H1 (cell line): ENCODE data around the gene GALNT9. TPM values are rescaled to one million over a fixed set of nuclear protein-coding genes. Genes with fewer than 3 reads are reported as not detected.

Experiments used
- CTCF ChIA-PET: fragments of 300-600 bp; sonication (Branson Sonifier 250); formaldehyde crosslinking; loops from one replicate; lab custom pipeline; 2021; ENCODE audit not compliant: partially characterized antibody; lab: Charles Lee
- POLR2A ChIA-PET: fragments of 300-600 bp; sonication (Branson Sonifier 250); formaldehyde crosslinking; loops from one replicate; lab custom pipeline; 2021; ENCODE audit warnings: inconsistent platforms; ENCODE audit not compliant: partially characterized antibody; lab: Charles Lee
- DNase-seq, 2 experiments: peaks; one replicate each; pipeline versions ENCODE4 v3.0.0 to v3.0.0-alpha.2; 2010 to 2022; ENCODE audit warnings: low spot score in 2 of 2, low read depth in 1 of 2, mixed read lengths in 1 of 2
- FAIRE-seq: peaks from 2 replicates; lab custom pipeline; 2011; peaks lifted over from hg19 to GRCh38; lab: Jason Lieb, UNC
- H2AFZ ChIP-seq: 2 replicates; pipeline ENCODE4 v1.8.1; 2012; ENCODE audit warnings: low read length, inconsistent platforms
- H2AK5ac ChIP-seq: 2 replicates; pipeline ENCODE4 v1.6.1; 2013; ENCODE audit warnings: low read depth, low read length
- H2BK120ac ChIP-seq: replicated peaks from 2 replicates; pipeline ENCODE3; 2013; ENCODE audit warnings: low read depth, low read length, inconsistent platforms
- H2BK12ac ChIP-seq: 2 replicates; pipeline ENCODE4 v1.6.1; 2013; ENCODE audit warnings: low read depth, low read length
- H2BK15ac ChIP-seq: 2 replicates; pipeline ENCODE4 v1.6.1; 2013; ENCODE audit warnings: low read length
- H2BK20ac ChIP-seq: 2 replicates; pipeline ENCODE4 v1.6.1; 2013; ENCODE audit warnings: low read length
- H2BK5ac ChIP-seq: 2 replicates; pipeline ENCODE4 v1.6.1; 2013; ENCODE audit warnings: low read depth, low read length
- H3K14ac ChIP-seq: 2 replicates; pipeline ENCODE4 v1.6.1; 2013; ENCODE audit warnings: inconsistent platforms; ENCODE audit not compliant: insufficient read length
- H3K18ac ChIP-seq: 2 replicates; pipeline ENCODE4 v1.6.1; 2013; ENCODE audit warnings: low read length; ENCODE audit errors: extremely low read depth
- H3K23ac ChIP-seq: 2 replicates; pipeline ENCODE4 v1.6.1; 2013; ENCODE audit warnings: inconsistent platforms; ENCODE audit not compliant: insufficient read length
- H3K23me2 ChIP-seq: 2 replicates; pipeline ENCODE4 v1.6.1; 2013; ENCODE audit warnings: low read depth, low read length
- H3K27ac ChIP-seq: 2 replicates; pipeline ENCODE4 v1.6.1; 2011; ENCODE audit warnings: low read depth, low read length, inconsistent platforms
- H3K27me3 ChIP-seq, 4 experiments: replicated peaks in 1 of 4; 1 replicate in 1 of 4; 2 replicates in 3 of 4; pipeline versions ENCODE4 v1.6.1 to v1.8.1; 2011 to 2013; ENCODE audit warnings: low read length in 3 of 4, mild to moderate bottlenecking in 3 of 4, inconsistent platforms in 2 of 4, mixed read lengths in 2 of 4, moderate library complexity in 1 of 4; ENCODE audit not compliant: control insufficient read depth in 3 of 4, insufficient read depth in 3 of 4; ENCODE audit errors: extremely low read depth in 1 of 4
- H3K36me3 ChIP-seq, 4 experiments: 2 replicates each; pipeline versions ENCODE4 v1.6.1 to v1.8.1; 2011 to 2013; ENCODE audit warnings: mild to moderate bottlenecking in 4 of 4, low read length in 3 of 4, moderate library complexity in 2 of 4, control low read depth in 1 of 4, inconsistent platforms in 1 of 4; ENCODE audit not compliant: insufficient read depth in 4 of 4, control insufficient read depth in 2 of 4
- H3K4ac ChIP-seq: replicated peaks from 2 replicates; pipeline ENCODE3; 2013; ENCODE audit warnings: low read length, low read depth, mixed read lengths, inconsistent platforms; ENCODE audit not compliant: insufficient read length
- H3K4me1 ChIP-seq, 4 experiments: replicated peaks in 1 of 4; 1 replicate in 1 of 4; 2 replicates in 3 of 4; pipeline versions ENCODE4 v1.6.1 to v1.8.1; 2011 to 2013; ENCODE audit warnings: low read length in 3 of 4, inconsistent platforms in 2 of 4, mixed read lengths in 1 of 4; ENCODE audit not compliant: insufficient read depth in 4 of 4, control insufficient read depth in 3 of 4
- H3K4me2 ChIP-seq, 2 experiments: 2 replicates each; pipeline versions ENCODE4 v1.6.1 to v1.8.1; 2011 to 2013; ENCODE audit warnings: low read depth in 2 of 2, low read length in 2 of 2, control low read depth in 1 of 2, inconsistent platforms in 1 of 2, mild to moderate bottlenecking in 1 of 2; ENCODE audit not compliant: insufficient read depth in 1 of 2
- H3K4me3 ChIP-seq, 4 experiments: fragments of 200-600, 300-600 bp in 1 of 4; sonication (generic), shearing (Covaris generic), sonication (Bioruptor Twin) in 1 of 4; 2 replicates each; pipeline versions ENCODE4 v1.5.1 to v1.8.1; 2011 to 2016; ENCODE audit warnings: low read length in 4 of 4, low read depth in 3 of 4, control low read depth in 2 of 4, inconsistent platforms in 2 of 4, mild to moderate bottlenecking in 2 of 4, mixed read lengths in 1 of 4, moderate library complexity in 1 of 4; ENCODE audit not compliant: insufficient read depth in 2 of 4; ENCODE audit errors: extremely low read depth in 1 of 4
- H3K56ac ChIP-seq: replicated peaks from 2 replicates; pipeline ENCODE3; 2013; ENCODE audit warnings: low read depth, mild to moderate bottlenecking, mixed read lengths, low read length, inconsistent platforms; ENCODE audit not compliant: insufficient read length
- H3K79me1 ChIP-seq: 2 replicates; pipeline ENCODE4 v1.6.1; 2013; ENCODE audit warnings: low read depth, low read length, control low read depth
- H3K79me2 ChIP-seq, 2 experiments: 2 replicates each; pipeline versions ENCODE4 v1.6.1 to v1.8.1; 2012 to 2013; ENCODE audit warnings: low read length in 2 of 2, mild to moderate bottlenecking in 2 of 2, inconsistent platforms in 1 of 2; ENCODE audit not compliant: insufficient read depth in 2 of 2, control insufficient read depth in 1 of 2
- H3K9ac ChIP-seq, 4 experiments: replicated peaks in 1 of 4; 1 replicate in 1 of 4; 2 replicates in 3 of 4; pipeline versions ENCODE4 v1.6.1 to v1.8.1; 2011 to 2013; ENCODE audit warnings: low read depth in 3 of 4, low read length in 3 of 4, control low read depth in 2 of 4, mild to moderate bottlenecking in 2 of 4, moderate library complexity in 2 of 4, inconsistent platforms in 1 of 4; ENCODE audit errors: extremely low read depth in 1 of 4
- H3K9me3 ChIP-seq, 2 experiments: 2 replicates each; pipeline versions ENCODE4 v1.6.1 to v1.8.1; 2012 to 2013; ENCODE audit warnings: mild to moderate bottlenecking in 2 of 2, moderate library complexity in 2 of 2, control low read depth in 1 of 2, inconsistent platforms in 1 of 2, low read depth in 1 of 2, low read length in 1 of 2, mixed read lengths in 1 of 2; ENCODE audit not compliant: insufficient read depth in 2 of 2
- H4K20me1 ChIP-seq, 2 experiments: replicated peaks in 1 of 2; 2 replicates each; pipeline versions ENCODE3 to v1.8.1; 2011 to 2013; ENCODE audit warnings: inconsistent platforms in 2 of 2, low read length in 2 of 2, mild to moderate bottlenecking in 1 of 2; ENCODE audit not compliant: insufficient read depth in 2 of 2, control insufficient read depth in 1 of 2
- H4K5ac ChIP-seq: 2 replicates; pipeline ENCODE4 v1.6.1; 2013; ENCODE audit warnings: low read length, low read depth, mixed read lengths, inconsistent platforms; ENCODE audit not compliant: insufficient read length
- H4K8ac ChIP-seq: 2 replicates; pipeline ENCODE4 v1.8.0; 2013; ENCODE audit warnings: mild to moderate bottlenecking, moderate library complexity, low read length, inconsistent platforms; ENCODE audit not compliant: insufficient read depth; ENCODE audit errors: extremely low read depth
- H4K91ac ChIP-seq: replicated peaks from 2 replicates; pipeline ENCODE3; 2013; ENCODE audit warnings: low read length, mixed read lengths, inconsistent platforms; ENCODE audit not compliant: insufficient read length
- CREB1 ChIP-seq: IDR thresholded peaks from 2 replicates; pipeline ENCODE4 v1.6.1; 2012; ENCODE audit warnings: inconsistent platforms
- EGR1 ChIP-seq: IDR thresholded peaks from 2 replicates; pipeline ENCODE4 v1.6.1; 2011; ENCODE audit warnings: low read depth, low read length, borderline replicate concordance
- EP300 ChIP-seq, 2 experiments: IDR thresholded peaks; 1 replicate in 1 of 2; 2 replicates in 1 of 2; pipeline ENCODE4 v1.6.1; 2011 to 2012; ENCODE audit warnings: low read depth in 2 of 2, low read length in 2 of 2, mild to moderate bottlenecking in 2 of 2, borderline replicate concordance in 1 of 2, inconsistent platforms in 1 of 2, moderate library complexity in 1 of 2
- HDAC2 ChIP-seq, 2 experiments: fragments of 300-600 bp in 1 of 2; sonication (generic) in 1 of 2; IDR thresholded peaks; 2 replicates each; pipeline ENCODE4 v1.6.1; 2011 to 2012; ENCODE audit warnings: low read depth in 2 of 2, low read length in 2 of 2, mild to moderate bottlenecking in 2 of 2, moderate library complexity in 2 of 2, borderline replicate concordance in 1 of 2, inconsistent platforms in 1 of 2
- HDAC6 ChIP-seq: IDR thresholded peaks from one replicate; pipeline ENCODE4 v1.7.1; 2012; ENCODE audit warnings: low read depth, mild to moderate bottlenecking, inconsistent platforms, low read length, moderate library complexity
- KDM4A ChIP-seq: IDR thresholded peaks from one replicate; pipeline ENCODE4 v1.7.1; 2012; ENCODE audit warnings: low read depth, mild to moderate bottlenecking, moderate library complexity, low read length, inconsistent platforms; ENCODE audit not compliant: severe bottlenecking
- POU5F1 ChIP-seq: IDR thresholded peaks from 2 replicates; pipeline ENCODE4 v1.6.1; 2011; ENCODE audit warnings: low read depth, mild to moderate bottlenecking, low read length, moderate library complexity
- SAP30 ChIP-seq: fragments of 300-600 bp; sonication (generic); IDR thresholded peaks from 2 replicates; pipeline ENCODE4 v1.7.1; 2012; ENCODE audit warnings: low read length, moderate library complexity, mild to moderate bottlenecking, inconsistent platforms; ENCODE audit not compliant: insufficient read depth, insufficient replicate concordance
- SIN3A ChIP-seq, 2 experiments: IDR thresholded peaks in 1 of 2; conservative IDR thresholded peaks in 1 of 2; 2 replicates each; pipeline ENCODE4 v1.6.1; 2011 to 2012; ENCODE audit warnings: low read length in 2 of 2, improper control_type of control experiment in 1 of 2, low read depth in 1 of 2, mild to moderate bottlenecking in 1 of 2
- SP4 ChIP-seq: IDR thresholded peaks from 2 replicates; pipeline ENCODE4 v1.6.1; 2012; ENCODE audit warnings: low read length, inconsistent platforms
- TAF7 ChIP-seq: optimal IDR thresholded peaks from 2 replicates; pipeline ENCODE3; 2011; ENCODE audit warnings: low read depth, mild to moderate bottlenecking, inconsistent platforms, low read length, moderate library complexity, borderline replicate concordance
- WGBS, 2 experiments: shearing (Covaris generic) in 1 of 2; methylation state at CpG; one replicate each; pipeline versions ENCODE4 v1.1.6 to v1.1.7; 2013 to 2015; ENCODE audit warnings: low lambda C conversion rate in 2 of 2, mixed read lengths in 2 of 2, inconsistent platforms in 1 of 2, low coverage in 1 of 2, missing lambda C conversion rate in 1 of 2; ENCODE audit not compliant: insufficient replicate concordance in 2 of 2, insufficient coverage in 1 of 2, insufficient read length in 1 of 2; ENCODE audit errors: extremely low coverage in 1 of 2, missing lambda C conversion rate in 1 of 2; 5-methylcytosine and 5-hydroxymethylcytosine counted together
- polyA plus RNA-seq, 7 experiments: library from polyadenylated mRNA; depleted of rRNA in 3 of 7; stranded (reverse) in 5 of 7; unstranded in 2 of 7; fragments of >200 nt in 5 of 7; fragments of 200-250 nt in 2 of 7; gene quantifications; 1 replicate in 5 of 7; 2 replicates in 1 of 7; 4 replicates in 1 of 7; pipeline versions ENCODE4 v1.2.1 to v1.2.3, GENCODE V29; 2011 to 2013; ENCODE audit warnings: missing spikeins in 2 of 7, mixed read lengths in 2 of 7
- total RNA-seq: library from RNA; stranded (reverse); fragmentation: NEBNext Ultra II Directional; extraction: Animal tissue kit (Norgen Biotek cat#: 25700); gene quantifications from 2 replicates; pipeline ENCODE4 v1.2.1, GENCODE V29; 2021

GALNT9 gene
- total and polyA plus RNA-seq, 2 of the 8 experiments (the other 6 are each of a cell fraction or from before 2014, with no cell fraction given): 2.0 to 3.6 TPM

DNA sequence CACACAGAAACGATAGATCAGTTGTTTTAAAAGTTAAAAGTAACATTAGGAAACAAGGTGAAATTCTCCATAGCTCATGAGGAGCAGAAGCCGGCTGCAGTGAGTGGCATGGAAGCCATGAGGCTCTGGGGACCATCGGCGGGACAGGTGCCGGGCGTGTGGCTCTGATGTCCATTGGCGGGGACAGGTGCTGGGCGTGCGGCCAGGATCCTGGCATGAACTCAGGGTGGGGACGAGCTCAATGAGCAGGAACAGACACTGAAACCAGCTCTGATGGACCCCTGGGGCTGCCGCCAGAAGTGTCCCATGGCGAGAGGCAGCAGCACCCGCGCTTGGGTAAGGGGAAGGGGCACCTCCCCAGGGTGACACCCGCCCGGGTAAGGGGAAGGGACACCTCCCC is 110.1 kb downstream of the GALNT9 start:
- Histone ChIP-seq H3K9ac (no peak overlapping the region), H2AK5ac (no peak overlapping the region), H3K9me3 (peaks cover 0 to 3% of the 10 kb centered on the region in 2 experiments; a peak in 2 of 4 replicates), H2AFZ (no peak overlapping the region), H3K56ac (no peak overlapping the region), H2BK120ac (no peak overlapping the region), H3K27ac (no peak overlapping the region), H3K79me2 (no peaks in the 10 kb centered on the region), H4K91ac (no peak overlapping the region), H2BK15ac (no peak overlapping the region), H3K18ac (no peak overlapping the region), H4K8ac (no peak overlapping the region), H3K4me3 (no peak overlapping the region), H3K79me1 (no peaks in the 10 kb centered on the region), H3K23me2 (peaks cover 20% of the 10 kb centered on the region; the same call in 1 of the 2 replicates), H3K4me1 (no peaks in the 10 kb centered on the region), H3K4ac (no peak overlapping the region), H3K36me3 (no peaks in the 10 kb centered on the region), H3K23ac (no peak overlapping the region), H4K5ac (no peak overlapping the region), H4K20me1 (peaks cover 3 to 4% of the 10 kb centered on the region in 2 experiments), H2BK12ac (no peak overlapping the region), H3K14ac (no peak overlapping the region), H2BK5ac (no peak overlapping the region), H3K27me3 (peaks cover 7 to 20% (median 13%) of the 10 kb centered on the region in 4 experiments), H2BK20ac (no peak overlapping the region), H3K4me2 (no peak overlapping the region)
- DNase-seq (no peak), FAIRE-seq (no peak)
- 95% methylated on average over 14 of the region's 16 CpGs; no CpG with 5 or more reads in 1 of the 2 experiments for WGBS, 2 experiments
- ChIA-PET POLR2A (no interaction called here), CTCF (interaction anchor here (0.8 to 1.4 kb wide), 11 partner anchors 9 to 279 kb away, joined by 3 to 5 read pairs (median 4); no protein-coding TSS in a partner anchor)
- no peak for TF ChIP-seq CREB1
- TF ChIP-seq POU5F1: no peak
- TF ChIP-seq SAP30: no peak
- no peak for TF ChIP-seq EP300 (IDR thresholded peaks at IDR 0.05; ENCODE audit: borderline replicate concordance in 1 of 2, low read depth in 2 of 2, low read length in 2 of 2)
- TF ChIP-seq KDM4A: no peak
- no peak for TF ChIP-seq TAF7
- TF ChIP-seq EGR1: no peak
- TF ChIP-seq HDAC6: no peak
- TF ChIP-seq HDAC2 (IDR thresholded peaks at IDR 0.05; ENCODE audit: borderline replicate concordance in 1 of 2, low read depth in 2 of 2, low read length in 2 of 2): no peak
- TF ChIP-seq SP4: no peak
- no peak for TF ChIP-seq SIN3A (conservative IDR thresholded peaks at IDR 0.05 in 1 of 2, IDR thresholded peaks at IDR 0.05 in 1 of 2; ENCODE audit: low read depth in 1 of 2, low read length in 2 of 2)
